Stimulated activated CD4-positive, alpha-beta T cell treated with anti-CD3 and anti-CD28 coated beads, Interleukin-12 subunit alpha, Interleukin-12 subunit beta, amount 100 ng/mL, for 4 hours (primary cell): ENCODE data around the gene RIPOR3.

Experiments used
- DNase-seq: peaks from one replicate; pipeline ENCODE4 v3.0.0-alpha.2; 2020

Gene RIPOR3

DNA sequence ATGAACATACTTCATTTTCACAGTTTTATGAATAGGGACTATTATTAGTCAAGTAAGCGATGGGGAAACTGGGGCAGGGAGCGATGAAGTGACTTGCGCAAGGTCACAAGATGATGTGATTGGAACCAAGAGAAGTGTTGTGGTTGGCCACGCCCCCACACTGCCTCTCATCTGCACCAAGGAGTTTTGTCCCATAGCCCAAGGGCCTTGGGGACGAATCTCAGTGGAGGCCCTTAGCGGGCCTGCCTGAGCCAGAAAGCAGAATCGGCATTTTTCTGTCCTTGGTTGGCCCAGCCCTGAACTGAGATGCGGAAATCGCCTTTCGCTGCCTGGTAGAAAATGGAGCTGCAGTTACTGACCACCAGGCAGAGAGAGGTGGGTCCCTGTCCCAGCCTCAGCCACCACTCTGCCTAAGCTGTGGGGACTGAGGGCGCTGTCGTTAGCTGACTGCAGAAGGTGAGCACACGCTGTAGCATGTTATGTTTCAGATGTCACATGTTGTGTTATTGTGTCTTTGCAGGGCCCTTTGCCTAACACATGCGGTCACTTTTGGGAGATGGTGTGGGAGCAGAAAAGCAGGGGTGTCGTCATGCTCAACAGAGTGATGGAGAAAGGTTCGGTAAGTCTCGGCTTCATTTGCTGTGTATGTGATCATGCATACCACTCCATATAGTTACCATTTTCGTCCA is 123.3 kb downstream of the RIPOR3 start:
- DNase-seq, result no peak

DNA sequence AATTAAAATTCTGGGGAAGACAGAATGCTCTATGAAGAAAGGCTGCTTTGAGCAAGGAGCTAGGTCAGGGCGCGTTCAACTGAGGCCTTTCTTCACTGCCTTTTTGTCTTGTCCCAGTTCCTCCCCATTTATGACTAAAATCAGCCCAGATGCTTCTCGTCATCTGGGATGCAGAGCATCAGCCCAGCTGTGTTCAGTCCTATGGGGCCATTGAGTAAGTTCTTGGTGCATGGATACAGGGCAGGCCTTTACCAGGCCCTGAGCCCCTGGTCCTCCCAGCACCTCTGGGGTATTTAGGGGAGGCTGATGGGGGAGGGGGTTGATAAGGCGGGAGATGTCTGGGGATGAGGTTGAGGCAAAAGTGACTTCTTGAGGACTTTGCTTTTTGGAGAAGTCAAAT is 125.5 kb downstream of the RIPOR3 start:
- no peak for DNase-seq

DNA sequence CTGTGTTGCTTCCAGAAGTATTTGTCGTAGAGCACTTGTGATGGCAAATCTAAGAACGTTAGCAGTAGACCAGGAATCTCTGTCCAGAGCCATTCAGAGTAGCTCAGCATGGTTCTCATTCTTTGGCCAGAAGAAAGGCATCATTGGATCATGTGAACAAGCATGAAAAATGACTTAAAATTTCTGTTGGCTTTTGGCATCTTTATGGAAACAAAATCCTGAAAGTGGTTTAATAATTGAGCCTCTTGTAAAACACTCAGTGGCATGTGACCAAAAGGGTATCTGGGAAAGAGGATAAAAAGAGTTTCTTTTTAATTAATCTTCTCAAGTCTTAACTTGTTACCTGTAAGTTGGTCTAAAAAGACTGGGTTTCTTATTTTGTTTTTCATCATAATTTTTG is 126.0 kb downstream of the RIPOR3 start:
- DNase-seq, result no peak

DNA sequence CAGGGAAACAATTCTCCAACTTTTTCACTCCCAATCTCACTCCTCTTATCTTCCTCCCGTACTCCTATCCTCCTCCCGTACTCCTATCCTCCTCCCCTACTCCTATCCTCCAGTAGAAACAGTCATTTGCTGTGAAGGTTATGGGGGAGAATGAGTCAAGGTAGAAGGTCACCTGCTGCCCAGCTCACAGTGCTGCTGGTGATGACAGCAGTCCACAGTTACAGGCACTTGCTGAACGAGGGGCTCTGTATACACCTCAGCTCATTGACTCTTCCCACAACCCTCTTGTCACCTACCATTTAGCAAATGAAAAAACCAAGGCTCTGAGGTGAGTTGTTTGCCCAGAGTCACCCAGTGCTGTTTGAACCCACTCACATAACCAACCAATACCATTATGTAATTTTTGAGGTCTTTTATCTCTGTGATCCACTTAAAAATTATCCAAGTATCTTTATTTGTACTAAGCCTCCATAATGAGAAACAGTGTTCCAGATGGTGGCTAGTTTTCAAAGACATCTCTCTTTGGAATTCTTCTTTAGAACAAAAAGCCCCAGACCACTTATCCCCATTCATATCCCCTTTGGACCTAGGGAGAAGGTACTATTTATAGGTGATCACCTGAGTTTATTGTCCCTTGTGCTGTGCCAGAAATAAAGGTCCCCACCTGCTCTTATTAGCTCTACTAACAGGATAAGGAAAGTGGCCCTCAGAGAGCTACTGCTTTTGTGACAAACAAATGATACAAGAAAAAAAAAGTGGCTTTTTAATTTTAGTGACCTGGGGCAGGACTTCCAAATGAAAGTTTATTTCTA is 128.0 kb downstream of the RIPOR3 start:
- DNase-seq, result no peak

DNA sequence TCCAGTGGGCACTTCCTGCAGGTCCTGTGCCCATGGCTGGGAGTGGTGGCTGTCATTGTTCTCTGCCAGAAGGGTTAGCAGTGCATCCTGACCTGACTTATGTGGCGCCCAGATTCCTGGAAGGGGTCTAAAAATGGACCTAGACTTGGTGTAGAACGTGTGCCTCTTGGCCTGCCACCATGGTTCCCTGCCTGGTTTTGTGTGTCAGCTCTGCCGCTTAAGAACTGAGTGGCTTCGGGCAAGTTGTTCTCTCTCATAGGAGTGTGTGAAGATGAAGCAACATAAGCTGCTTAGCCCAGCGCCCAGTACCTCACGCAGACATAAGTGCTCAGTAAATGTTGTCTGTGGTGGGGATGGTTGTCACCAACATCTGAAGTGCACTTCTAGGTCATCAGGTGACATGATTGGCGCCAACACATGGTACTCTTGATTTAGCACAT is 129.1 kb downstream of the RIPOR3 start:
- no peak for DNase-seq

DNA sequence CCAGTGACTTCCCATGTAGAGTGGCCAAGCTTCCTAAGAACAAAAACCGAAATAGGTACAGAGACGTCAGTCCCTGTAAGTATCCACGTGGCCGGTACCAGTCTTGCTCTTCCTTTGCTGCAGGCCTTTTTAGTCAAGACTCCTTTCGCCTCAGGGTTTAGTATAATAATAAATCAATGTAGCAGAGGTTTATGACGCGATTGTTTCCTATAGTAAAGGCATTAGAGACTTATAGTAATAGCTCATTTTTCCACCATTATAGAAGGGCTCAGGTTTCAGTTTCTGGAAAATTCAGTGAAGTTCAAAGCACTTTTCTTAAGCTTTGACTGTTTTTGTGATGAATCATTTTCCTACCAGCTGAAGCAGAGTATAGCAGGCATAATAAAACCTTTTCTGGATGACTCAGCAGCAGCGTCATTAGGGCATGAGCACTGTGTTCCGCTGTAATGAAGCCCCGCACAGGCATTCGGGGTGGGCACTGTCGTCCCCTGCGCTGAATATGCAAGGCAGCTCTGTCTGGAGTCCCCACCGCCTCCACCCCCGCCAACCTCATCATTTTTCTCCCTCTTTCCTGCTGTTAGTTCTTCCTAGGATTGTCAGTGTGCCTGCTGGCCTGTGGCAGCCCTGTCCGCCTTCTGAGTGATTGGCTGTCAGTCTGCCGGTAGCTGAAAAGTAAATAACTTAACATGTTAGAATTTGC is 129.8 kb downstream of the RIPOR3 start:
- peak; percentile 60 for DNase-seq

DNA sequence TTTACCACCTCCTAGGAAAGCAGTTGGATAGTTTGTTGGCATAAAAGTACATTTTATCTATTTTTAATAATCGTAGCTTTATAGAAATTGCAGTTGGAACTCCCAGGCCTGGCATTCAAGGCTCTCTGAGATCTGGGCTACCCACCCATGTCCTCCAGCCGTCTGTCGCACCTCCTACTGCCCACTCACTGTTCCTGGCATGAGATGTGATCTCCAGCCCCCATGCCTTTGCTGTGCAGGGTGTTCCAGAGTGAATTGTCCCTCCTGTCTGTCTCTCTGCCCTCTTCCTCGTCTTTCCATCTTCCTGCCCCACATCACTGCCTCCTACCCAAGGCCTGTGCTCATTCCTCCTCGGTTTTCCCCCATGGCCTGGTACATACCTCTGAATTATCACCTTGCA is 130.5 kb downstream of the RIPOR3 start:
- DNase-seq, result no peak

DNA sequence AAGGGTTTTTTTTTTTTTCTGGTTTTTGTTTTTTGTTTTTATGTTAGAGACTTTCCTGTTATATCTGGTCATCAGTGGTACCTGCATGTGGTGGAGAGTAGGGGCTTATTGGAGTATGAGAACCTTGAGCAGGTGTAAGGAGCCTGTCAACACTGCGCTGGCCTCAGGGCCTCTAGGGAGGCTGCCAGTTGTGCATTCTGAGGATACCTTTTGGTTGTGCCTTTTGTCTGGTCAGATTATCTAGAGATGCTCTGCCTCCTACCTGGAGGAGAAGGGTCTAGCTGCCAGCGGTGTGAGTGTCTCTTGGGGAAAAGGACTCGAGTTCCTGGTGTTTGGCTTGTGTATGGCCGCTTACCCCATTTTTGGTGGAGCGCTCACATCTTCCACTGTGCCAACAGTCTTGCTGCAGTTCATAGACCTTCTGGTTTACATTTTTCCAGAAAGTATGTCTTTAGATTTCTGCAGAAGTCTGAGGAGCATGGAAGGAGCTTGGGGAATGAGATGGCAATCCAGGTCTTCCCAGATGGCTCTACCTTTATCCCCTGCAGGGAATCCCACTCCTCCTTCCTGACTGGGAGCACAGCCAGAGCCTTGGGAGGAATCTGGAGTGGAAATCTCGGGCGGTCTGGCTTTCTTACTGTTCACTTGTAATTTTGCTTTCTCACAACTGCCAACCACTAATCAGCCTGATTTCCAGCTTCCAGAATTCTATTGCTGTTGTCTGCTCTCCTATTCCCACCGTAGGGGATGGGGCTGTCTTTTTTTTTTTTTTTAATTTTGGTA is 131.3 kb downstream of the RIPOR3 start:
- no peak for DNase-seq

DNA sequence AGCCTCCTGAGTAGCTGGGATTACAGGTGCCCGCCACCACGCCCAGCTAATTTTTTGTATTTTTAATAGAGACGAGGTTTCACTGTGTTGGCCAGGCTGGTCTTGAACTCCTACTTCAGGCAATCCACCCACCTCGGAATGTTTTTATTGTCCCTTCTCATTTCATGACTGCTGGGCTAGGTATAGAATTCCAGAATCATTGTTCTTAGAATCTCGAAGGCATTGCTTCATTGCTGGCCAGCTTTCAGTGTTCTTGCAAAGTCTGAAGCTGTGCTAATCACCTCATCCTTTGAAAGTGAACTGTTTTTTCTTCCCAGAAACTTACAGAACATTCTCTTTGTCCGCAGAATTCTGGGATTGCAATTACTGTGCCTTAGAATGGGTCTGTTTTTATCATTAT is 132.2 kb downstream of the RIPOR3 start:
- DNase-seq, result no peak

DNA sequence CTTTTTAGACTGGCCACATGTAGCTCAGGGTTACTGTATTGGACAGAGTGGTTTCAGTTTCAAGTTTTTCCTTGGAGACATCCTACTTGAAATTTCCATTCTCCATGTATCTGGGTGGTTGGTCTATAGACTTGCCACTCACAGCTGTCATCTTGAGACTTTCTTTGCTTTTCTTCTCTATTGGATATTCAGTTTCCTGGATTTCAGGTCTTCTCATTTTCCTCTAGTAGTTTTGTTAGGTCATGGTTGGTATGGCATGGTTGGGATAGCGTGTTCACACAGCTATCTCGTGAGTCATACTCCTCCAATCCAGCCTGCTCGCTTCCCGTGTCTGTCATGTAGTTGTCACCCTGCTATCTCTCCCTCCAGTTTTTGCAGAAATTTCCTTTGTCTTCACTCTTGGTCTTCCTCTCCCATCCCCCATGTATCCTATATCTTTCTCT is 132.8 kb downstream of the RIPOR3 start:
- DNase-seq, result no peak

DNA sequence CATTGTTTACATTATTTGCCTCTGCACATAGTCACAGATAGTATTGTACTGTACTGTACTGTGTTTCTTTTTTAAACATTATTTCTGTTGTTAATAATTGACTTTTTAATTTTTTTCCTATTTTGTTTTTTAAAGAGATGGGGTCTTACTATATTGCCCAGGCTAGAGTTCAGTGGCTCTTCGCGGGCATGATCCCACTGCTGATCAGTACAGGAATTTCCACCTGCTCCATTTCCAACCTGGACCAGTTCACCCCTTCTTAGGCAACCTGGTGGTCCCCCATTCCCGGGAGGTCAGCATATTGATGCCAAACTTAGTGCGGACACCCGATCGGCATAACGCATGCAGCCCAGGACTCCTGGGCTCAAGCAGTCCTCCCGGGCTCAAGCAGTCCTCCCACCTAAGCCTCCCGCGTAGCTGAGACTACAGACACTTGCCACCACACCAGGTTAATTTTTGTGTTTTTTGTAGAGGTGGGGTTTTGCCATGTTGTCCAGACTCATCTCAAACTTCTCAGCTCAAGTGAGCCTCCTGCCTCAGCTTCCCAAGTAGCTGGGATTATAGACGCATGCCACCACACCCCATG is 133.7 kb downstream of the RIPOR3 start:
- no peak for DNase-seq

DNA sequence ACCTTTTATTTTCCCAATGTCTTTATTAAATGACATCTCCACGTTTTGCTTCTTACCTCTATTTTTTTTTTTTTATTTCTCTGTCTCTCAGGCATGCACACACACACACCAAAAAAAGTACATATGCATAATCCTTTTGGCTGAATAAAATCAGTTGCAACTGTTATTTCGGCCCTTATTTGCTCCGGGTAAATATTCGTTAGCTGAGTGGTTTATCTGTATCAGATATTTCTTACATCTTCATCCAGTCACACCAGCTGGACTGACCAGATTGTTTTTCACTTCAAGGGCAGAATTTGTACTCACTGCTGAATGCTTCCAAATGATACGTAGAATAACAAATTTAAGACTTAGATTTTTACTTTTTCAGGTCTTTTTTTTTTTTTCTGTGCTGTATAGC is 135.7 kb downstream of the RIPOR3 start:
- DNase-seq, result no peak

DNA sequence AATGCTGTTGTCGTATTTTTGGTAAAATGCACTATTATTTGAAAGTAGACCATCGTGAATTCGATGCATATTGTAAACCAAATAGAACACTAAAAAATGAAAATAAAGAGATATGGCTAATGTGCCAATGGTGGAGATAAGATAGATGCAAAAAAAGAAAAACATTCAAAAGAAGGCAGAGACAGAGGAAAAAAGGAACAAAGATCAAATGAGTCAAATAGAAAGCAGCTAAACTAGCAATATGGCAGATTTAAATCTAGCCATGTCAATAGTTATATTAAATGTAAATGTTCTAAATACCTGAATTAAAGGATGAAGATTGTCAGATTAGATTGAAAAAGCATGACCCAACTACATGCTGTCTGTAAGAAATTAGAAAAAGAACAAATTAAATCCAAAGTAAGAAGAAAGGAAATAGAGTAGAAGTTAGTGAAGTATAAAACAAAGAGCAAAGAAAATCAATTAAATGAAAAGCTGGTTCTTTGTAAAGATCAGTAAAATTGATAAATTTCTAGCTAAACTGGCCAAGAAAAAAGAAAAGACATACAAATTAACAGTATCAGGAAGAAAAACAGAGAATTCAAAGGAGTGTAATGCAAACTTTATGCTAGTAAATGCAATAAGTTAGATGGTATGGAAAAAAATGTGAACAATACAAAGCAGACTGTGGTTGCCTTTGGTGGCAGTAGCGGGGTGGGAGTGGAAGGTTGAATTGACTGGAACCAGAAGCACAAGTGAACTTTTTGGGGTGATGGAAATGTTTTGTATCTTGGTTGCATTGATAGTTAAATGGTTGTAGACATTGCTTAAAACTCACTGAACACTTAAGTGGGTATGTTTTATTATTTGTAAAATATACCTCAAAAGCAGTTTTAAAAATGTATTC is 136.4 kb downstream of the RIPOR3 start:
- DNase-seq, result no peak

DNA sequence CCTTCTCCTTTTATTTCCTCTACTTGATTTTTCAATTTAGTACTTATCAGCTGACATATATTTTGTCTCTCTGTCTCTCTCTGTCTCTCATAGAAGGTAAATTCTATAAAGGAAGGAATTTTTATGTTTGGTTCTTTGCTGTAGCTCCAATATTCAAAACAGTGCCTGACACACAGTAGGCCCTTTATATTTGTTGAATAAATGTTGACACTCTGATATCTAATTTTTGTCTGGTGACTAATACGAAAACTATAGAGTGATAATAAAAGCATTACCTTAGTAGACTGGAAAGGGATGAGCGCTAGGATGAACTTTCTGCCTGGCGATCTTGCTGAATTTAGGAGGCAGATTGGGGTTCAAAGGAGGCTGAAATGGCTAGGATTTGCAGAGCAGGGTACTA is 138.4 kb downstream of the RIPOR3 start:
- DNase-seq, result no peak

DNA sequence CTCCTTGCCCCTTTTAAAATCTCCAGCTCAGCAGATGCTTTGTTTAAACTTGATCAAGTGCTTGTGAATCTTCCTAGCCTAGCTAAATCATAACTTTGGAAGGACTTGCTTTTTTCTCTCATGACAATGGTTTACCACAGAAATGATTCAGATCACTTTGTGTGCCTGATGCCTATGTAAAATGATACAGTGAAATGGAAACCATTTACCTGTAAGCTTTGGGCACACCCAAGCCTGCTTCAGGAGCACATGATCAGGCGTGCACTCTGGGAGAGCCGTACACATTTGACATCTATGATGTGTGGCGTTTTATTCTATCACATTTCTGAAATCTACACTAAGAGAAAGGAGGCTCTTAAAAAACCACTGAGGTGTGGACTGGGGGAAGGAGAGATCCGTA is 140.1 kb downstream of the RIPOR3 start:
- no peak for DNase-seq

DNA sequence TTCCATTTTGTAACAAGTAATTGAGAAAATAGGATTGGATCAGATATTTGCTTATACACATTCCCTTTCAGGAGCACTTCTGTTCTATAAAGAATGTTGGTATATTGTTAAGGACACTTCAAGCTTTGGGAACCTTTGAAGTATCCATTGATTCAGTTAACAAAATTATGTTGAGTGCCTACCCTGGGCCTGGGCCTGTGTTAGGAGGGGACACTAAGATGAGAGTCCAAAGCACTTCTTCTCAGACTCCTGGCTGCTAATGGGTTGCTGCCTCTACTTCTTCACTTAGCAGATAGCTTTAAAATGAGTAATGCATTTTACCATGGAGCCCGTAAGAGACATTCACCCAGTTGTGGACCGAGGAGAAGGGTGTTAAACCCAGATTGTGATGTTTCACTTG is 140.8 kb downstream of the RIPOR3 start:
- no peak for DNase-seq

DNA sequence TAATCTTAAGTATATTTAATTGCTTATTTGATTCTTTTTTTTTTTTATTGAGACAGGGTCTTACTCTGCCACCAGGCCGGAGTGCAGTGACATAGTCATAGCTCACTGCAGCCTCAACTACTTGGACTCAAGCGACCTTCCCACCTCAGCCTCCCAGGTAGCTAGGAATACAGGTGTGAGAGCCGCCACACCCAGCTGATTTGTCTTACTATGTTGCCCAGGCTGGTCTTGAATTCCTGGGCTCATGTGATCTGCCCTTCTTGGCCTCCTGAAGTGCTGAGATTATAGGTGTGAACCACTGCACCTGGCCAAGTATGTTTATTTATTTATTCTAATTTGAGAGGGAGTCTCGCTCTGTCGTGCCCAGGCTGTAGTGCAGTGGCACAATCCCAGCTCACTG is 142.9 kb downstream of the RIPOR3 start:
- no peak for DNase-seq

DNA sequence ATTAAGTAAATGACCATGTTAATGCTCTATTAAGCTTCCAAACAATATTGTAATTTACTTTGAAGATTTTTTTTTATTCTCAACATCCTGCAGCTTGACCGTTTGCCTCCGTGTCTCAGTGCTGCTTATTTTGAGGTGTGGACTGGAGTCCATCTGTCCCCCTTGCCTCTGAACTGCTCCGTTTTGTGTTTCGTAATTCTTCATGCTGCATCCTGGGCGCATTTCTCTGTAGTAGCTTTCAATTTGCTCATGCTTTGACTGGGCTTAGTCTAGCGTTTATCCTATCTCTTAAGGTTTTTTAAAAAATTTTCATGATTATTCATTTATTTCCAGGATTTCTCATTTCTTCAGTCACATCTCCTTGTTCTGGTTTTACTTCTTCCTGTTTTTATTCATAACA is 143.4 kb downstream of the RIPOR3 start:
- DNase-seq, result no peak

DNA sequence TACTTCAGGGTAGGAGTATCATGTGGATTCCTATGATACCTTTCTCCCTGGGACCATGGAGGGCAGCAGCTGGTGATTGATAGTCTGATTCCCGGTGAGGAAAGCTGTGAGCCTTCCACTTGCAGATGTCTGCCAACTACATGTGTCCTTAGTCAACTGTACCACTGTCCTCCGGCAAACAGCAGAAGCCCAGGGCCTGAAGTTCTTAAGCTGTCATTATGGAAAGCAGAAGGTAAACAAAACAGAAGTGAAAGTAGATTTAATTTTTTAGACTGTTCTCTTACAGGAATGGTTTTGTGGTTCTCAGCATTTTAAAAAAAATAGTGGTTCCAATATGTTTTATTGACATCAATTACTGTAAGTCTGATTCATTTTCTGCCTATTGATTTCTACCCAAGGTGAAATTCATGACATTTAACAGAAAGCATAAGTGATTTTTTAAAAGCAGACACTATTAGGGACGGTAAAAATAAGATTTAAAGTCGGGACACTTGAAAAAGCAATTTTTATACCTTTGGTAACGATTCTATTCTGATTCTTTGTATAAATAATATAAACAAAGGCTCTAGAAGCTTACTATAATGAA is 144.5 kb downstream of the RIPOR3 start:
- DNase-seq, result no peak

DNA sequence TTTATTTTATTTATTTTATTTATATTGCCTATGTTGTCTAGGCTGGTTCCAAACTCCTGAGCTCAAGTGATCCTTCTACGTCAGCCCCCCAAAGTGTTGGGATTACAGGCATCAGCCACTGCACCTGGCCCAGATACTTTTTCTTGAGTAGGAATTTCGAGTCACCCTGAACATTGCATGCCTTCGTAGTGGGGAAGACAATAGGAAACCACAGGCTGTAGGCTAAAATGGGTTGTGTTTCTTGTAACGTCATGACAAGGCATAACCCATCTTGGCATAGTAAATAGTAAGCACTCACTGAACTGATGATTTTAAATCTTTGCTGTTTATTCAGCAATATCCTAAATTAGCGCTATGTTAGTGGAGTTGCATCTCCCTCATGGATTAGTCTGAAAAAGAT is 146.2 kb downstream of the RIPOR3 start:
- no peak for DNase-seq

DNA sequence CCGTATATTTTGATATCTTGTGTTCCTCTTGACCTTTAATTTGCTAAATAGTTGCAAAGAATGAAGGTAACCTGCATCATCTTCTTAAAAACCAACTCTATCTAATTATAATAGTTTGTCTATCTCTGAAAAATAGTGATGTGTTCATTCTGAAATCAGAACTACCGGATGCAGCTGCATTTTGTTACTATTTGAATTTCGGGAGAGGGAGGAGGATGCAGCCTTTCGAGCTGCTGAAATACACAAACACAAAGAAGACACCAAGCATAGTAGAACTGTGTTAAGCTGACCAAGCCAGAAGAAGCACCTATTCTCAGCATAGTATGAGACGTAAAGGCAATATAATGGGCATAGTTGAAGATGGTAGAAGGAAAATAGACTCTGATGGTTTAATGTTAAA is 148.0 kb downstream of the RIPOR3 start:
- no peak for DNase-seq
